Measurements from ENCODE around the gene NTSR2. TPM values are rescaled to one million over a fixed set of nuclear protein-coding genes. Genes with fewer than 3 reads are reported as not detected.

Gene NTSR2
- total RNA-seq, 1 donor from 2014 or later = not detected

GRCh38 chr2:11659851-11660250 lies 10.1 kb downstream of the NTSR2 start:
- no peak for FAIRE-seq
- H3K4me3 Mint-ChIP-seq (ENCODE audit: unreplicated experiment) = no peak overlapping the region
- H3K27ac Mint-ChIP-seq (ENCODE audit: unreplicated experiment) = no peak overlapping the region
- no peaks in the 10 kb centered on the region for H3K4me1 Mint-ChIP-seq (ENCODE audit: low read depth, unreplicated experiment)
- DNase-seq (ENCODE audit: low read depth) = no peak
- H3K79me2 ChIP-seq (ENCODE audit: insufficient read depth, low read length) = no peaks in the 10 kb centered on the region
- H4K20me1 ChIP-seq (ENCODE audit: insufficient read depth, low read length) = no peaks in the 10 kb centered on the region
- H3K9me3 ChIP-seq (ENCODE audit: insufficient read depth, low read depth, low read length) = no peaks in the 10 kb centered on the region
- no peak overlapping the region for H3K4me2 ChIP-seq (ENCODE audit: low read length)
- no peak overlapping the region for H3K9ac ChIP-seq (ENCODE audit: low read length)
- TF ChIP-seq CTCF (IDR thresholded peaks at IDR 0.05; ENCODE audit: insufficient read depth, low read depth, low read length) (no peak), EZH2 (IDR thresholded peaks at IDR 0.05; ENCODE audit: insufficient read depth, low read length) (no peak)
- H3K36me3 ChIP-seq (ENCODE audit: insufficient read depth, low read length) = no peaks in the 10 kb centered on the region
- peaks cover 34% of the 10 kb centered on the region for H3K27me3 Mint-ChIP-seq (ENCODE audit: low read depth, unreplicated experiment)
- H2AFZ ChIP-seq (ENCODE audit: low read depth, low read length) = no peak overlapping the region
- H3K4me1 ChIP-seq (ENCODE audit: insufficient read depth, low read length) = no peaks in the 10 kb centered on the region
- peaks cover 24% of the 10 kb centered on the region for H3K27me3 ChIP-seq (ENCODE audit: insufficient read depth, low read length)
- H3K4me3 ChIP-seq (ENCODE audit: insufficient read depth, low read depth, low read length) = no peak overlapping the region
- H3K36me3 Mint-ChIP-seq (ENCODE audit: low read depth, unreplicated experiment) = no peaks in the 10 kb centered on the region
- H3K9me3 Mint-ChIP-seq (ENCODE audit: unreplicated experiment) = peaks cover 10% of the 10 kb centered on the region
- H3K27ac ChIP-seq (ENCODE audit: low read depth, low read length) = no peak overlapping the region

GRCh38 chr2:11659115-11659475 lies 10.9 kb downstream of the NTSR2 start:
- DNase-seq (ENCODE audit: low read depth) = no peak
- Histone ChIP-seq H4K20me1 (ENCODE audit: insufficient read depth, low read length) (no peaks in the 10 kb centered on the region), H3K79me2 (ENCODE audit: insufficient read depth, low read length) (no peaks in the 10 kb centered on the region), H3K27ac (ENCODE audit: low read depth, low read length) (no peak overlapping the region), H3K9ac (ENCODE audit: low read length) (no peak overlapping the region), H3K4me3 (ENCODE audit: insufficient read depth, low read depth, low read length) (no peak overlapping the region), H3K36me3 (ENCODE audit: insufficient read depth, low read length) (no peaks in the 10 kb centered on the region), H3K4me1 (ENCODE audit: insufficient read depth, low read length) (no peaks in the 10 kb centered on the region), H3K27me3 (ENCODE audit: insufficient read depth, low read length) (peaks cover 26% of the 10 kb centered on the region), H3K4me2 (ENCODE audit: low read length) (no peak overlapping the region), H2AFZ (ENCODE audit: low read depth, low read length) (no peak overlapping the region), H3K9me3 (ENCODE audit: insufficient read depth, low read depth, low read length) (no peaks in the 10 kb centered on the region)
- no peak for FAIRE-seq
- peaks cover 10% of the 10 kb centered on the region for H3K9me3 Mint-ChIP-seq (ENCODE audit: unreplicated experiment)
- no peak overlapping the region for H3K4me3 Mint-ChIP-seq (ENCODE audit: unreplicated experiment)
- H3K27ac Mint-ChIP-seq (ENCODE audit: unreplicated experiment) = no peak overlapping the region
- H3K27me3 Mint-ChIP-seq (ENCODE audit: low read depth, unreplicated experiment) = peaks cover 34% of the 10 kb centered on the region
- TF ChIP-seq EZH2 (IDR thresholded peaks at IDR 0.05; ENCODE audit: insufficient read depth, low read length) = no peak
- TF ChIP-seq CTCF (IDR thresholded peaks at IDR 0.05; ENCODE audit: insufficient read depth, low read depth, low read length) = no peak
- H3K36me3 Mint-ChIP-seq (ENCODE audit: low read depth, unreplicated experiment) = no peaks in the 10 kb centered on the region
- no peaks in the 10 kb centered on the region for H3K4me1 Mint-ChIP-seq (ENCODE audit: low read depth, unreplicated experiment)

- H3K27me3 Mint-ChIP-seq (ENCODE audit: low read depth, unreplicated experiment) = peaks cover 34% of the 10 kb centered on the region
- H2AFZ ChIP-seq (ENCODE audit: low read depth, low read length) = no peak overlapping the region
- DNase-seq (ENCODE audit: low read depth) (no peak), FAIRE-seq (no peak)
- H3K79me2 ChIP-seq (ENCODE audit: insufficient read depth, low read length) = no peaks in the 10 kb centered on the region
- H3K27ac ChIP-seq (ENCODE audit: low read depth, low read length) = no peak overlapping the region
- no peak overlapping the region for H3K4me2 ChIP-seq (ENCODE audit: low read length)
- H3K9me3 Mint-ChIP-seq (ENCODE audit: unreplicated experiment) = peaks cover 10% of the 10 kb centered on the region
- H3K9me3 ChIP-seq (ENCODE audit: insufficient read depth, low read depth, low read length) = no peaks in the 10 kb centered on the region
- no peaks in the 10 kb centered on the region for H3K36me3 ChIP-seq (ENCODE audit: insufficient read depth, low read length)
- no peak overlapping the region for H3K27ac Mint-ChIP-seq (ENCODE audit: unreplicated experiment)
- H3K9ac ChIP-seq (ENCODE audit: low read length) = no peak overlapping the region
- H3K4me1 ChIP-seq (ENCODE audit: insufficient read depth, low read length) = no peaks in the 10 kb centered on the region
- no peaks in the 10 kb centered on the region for H4K20me1 ChIP-seq (ENCODE audit: insufficient read depth, low read length)
- no peak overlapping the region for H3K4me3 ChIP-seq (ENCODE audit: insufficient read depth, low read depth, low read length)
- H3K27me3 ChIP-seq (ENCODE audit: insufficient read depth, low read length) = peaks cover 26% of the 10 kb centered on the region
- no peak overlapping the region for H3K4me3 Mint-ChIP-seq (ENCODE audit: unreplicated experiment)
- TF ChIP-seq CTCF (IDR thresholded peaks at IDR 0.05; ENCODE audit: insufficient read depth, low read depth, low read length) (no peak), EZH2 (IDR thresholded peaks at IDR 0.05; ENCODE audit: insufficient read depth, low read length) (no peak)
- H3K4me1 Mint-ChIP-seq (ENCODE audit: low read depth, unreplicated experiment) = no peaks in the 10 kb centered on the region
- no peaks in the 10 kb centered on the region for H3K36me3 Mint-ChIP-seq (ENCODE audit: low read depth, unreplicated experiment)
Measured at GRCh38 chr2:11658208-11659114, 11.5 kb downstream of the NTSR2 start.
